ENCODE measurements around the gene EEF1AKMT2.

EEF1AKMT2 gene

GRCh38 chr10:124744102-124745050 is 47.3 kb downstream of the EEF1AKMT2 start, which contains the start of gene FAM53B:
TSS of gene FAM53B (minus strand) at chr10:124744378. CDS start at chr10:124706713, 37,665 bp downstream.
- H3K9ac ChIP-seq (ENCODE audit: low read depth, low read length) = peak within 1 kb of the TSS; percentile 81
- peaks cover 47% of the 10 kb centered on the region for H3K4me1 ChIP-seq (ENCODE audit: insufficient read depth, low read length)
- H3K27ac ChIP-seq (ENCODE audit: low read depth, low read length) = peak within 1 kb of the TSS; percentile 71; the same call in 1 of the 2 replicates
- H3K4me3 ChIP-seq (ENCODE audit: low read length) = peak within 1 kb of the TSS; percentile 68
- H3K36me3 ChIP-seq (ENCODE audit: insufficient read depth, low read length) = peaks cover 14% of the 10 kb centered on the region
- H3K27me3 ChIP-seq (ENCODE audit: insufficient read depth, low read length) = peaks cover 24% of the 10 kb centered on the region
- under 1% methylated on average over 100 of the region's 100 CpGs for WGBS
- no peaks in the 10 kb centered on the region for H3K9me3 ChIP-seq (ENCODE audit: insufficient read depth, low read depth, low read length)

GRCh38 chr10:124743191-124744101 is 48.2 kb downstream of the EEF1AKMT2 start:
- H3K4me3 ChIP-seq (ENCODE audit: low read length) = peak overlapping the region; percentile 68
- no peaks in the 10 kb centered on the region for H3K9me3 ChIP-seq (ENCODE audit: insufficient read depth, low read depth, low read length)
- H3K27me3 ChIP-seq (ENCODE audit: insufficient read depth, low read length) = peaks cover 24% of the 10 kb centered on the region
- H3K4me1 ChIP-seq (ENCODE audit: insufficient read depth, low read length) = peaks cover 54% of the 10 kb centered on the region
- H3K9ac ChIP-seq (ENCODE audit: low read depth, low read length) = peak overlapping the region; percentile 81
- WGBS = under 1% methylated on average over 101 of the region's 101 CpGs
- H3K27ac ChIP-seq (ENCODE audit: low read depth, low read length) = no peak overlapping the region; the same call in 1 of the 2 replicates
- peaks cover 8% of the 10 kb centered on the region for H3K36me3 ChIP-seq (ENCODE audit: insufficient read depth, low read length)

- no peaks in the 10 kb centered on the region for H3K9me3 ChIP-seq (ENCODE audit: insufficient read depth, low read depth, low read length)
- peak overlapping the region; percentile 81 for H3K9ac ChIP-seq (ENCODE audit: low read depth, low read length)
- H3K4me3 ChIP-seq (ENCODE audit: low read length) = peak overlapping the region; percentile 68
- no peak overlapping the region for H3K27ac ChIP-seq (ENCODE audit: low read depth, low read length)
- 3% methylated on average over 39 of the region's 42 CpGs for WGBS
- H3K4me1 ChIP-seq (ENCODE audit: insufficient read depth, low read length) = peaks cover 56% of the 10 kb centered on the region
- peaks cover under 1% of the 10 kb centered on the region; the same call in 1 of the 2 replicates for H3K36me3 ChIP-seq (ENCODE audit: insufficient read depth, low read length)
- H3K27me3 ChIP-seq (ENCODE audit: insufficient read depth, low read length) = peaks cover 24% of the 10 kb centered on the region
These were observed 49.1 kb downstream of the EEF1AKMT2 start for GRCh38 chr10:124742413-124743190.

- peak overlapping the region; percentile 68 for H3K4me3 ChIP-seq (ENCODE audit: low read length)
These were observed 49.7 kb downstream of the EEF1AKMT2 start for GRCh38 chr10:124741922-124742412.

GRCh38 chr10:124741281-124741921 is 50.3 kb downstream of the EEF1AKMT2 start:
- Histone ChIP-seq H3K9me3 (ENCODE audit: insufficient read depth, low read depth, low read length) (no peaks in the 10 kb centered on the region), H3K4me1 (ENCODE audit: insufficient read depth, low read length) (peaks cover 63% of the 10 kb centered on the region), H3K9ac (ENCODE audit: low read depth, low read length) (no peak overlapping the region), H3K4me3 (ENCODE audit: low read length) (no peak overlapping the region), H3K27ac (ENCODE audit: low read depth, low read length) (no peak overlapping the region), H3K27me3 (ENCODE audit: insufficient read depth, low read length) (peaks cover 24% of the 10 kb centered on the region), H3K36me3 (ENCODE audit: insufficient read depth, low read length) (no peaks in the 10 kb centered on the region)
- 28% methylated on average over 13 of the region's 13 CpGs for WGBS

More at GRCh38 chr10:124741922-124742412, 49.7 kb downstream of the EEF1AKMT2 start:
- Histone ChIP-seq H3K27ac (ENCODE audit: low read depth, low read length) (no peak overlapping the region), H3K9me3 (ENCODE audit: insufficient read depth, low read depth, low read length) (no peaks in the 10 kb centered on the region), H3K4me1 (ENCODE audit: insufficient read depth, low read length) (peaks cover 61% of the 10 kb centered on the region), H3K9ac (ENCODE audit: low read depth, low read length) (no peak overlapping the region), H3K27me3 (ENCODE audit: insufficient read depth, low read length) (peaks cover 24% of the 10 kb centered on the region), H3K36me3 (ENCODE audit: insufficient read depth, low read length) (no peaks in the 10 kb centered on the region)
- 51% methylated on average over 8 of the region's 9 CpGs for WGBS

- H3K27ac ChIP-seq (ENCODE audit: low read depth, low read length) = peak overlapping the region; percentile 42; the same call in 1 of the 2 replicates
These were observed 51.1 kb downstream of the EEF1AKMT2 start for GRCh38 chr10:124740369-124741280.

GRCh38 chr10:124739986-124740368 is 51.7 kb downstream of the EEF1AKMT2 start:
- Histone ChIP-seq H3K4me3 (ENCODE audit: low read length) (peak overlapping the region; percentile 24), H3K9ac (ENCODE audit: low read depth, low read length) (no peak overlapping the region), H3K36me3 (ENCODE audit: insufficient read depth, low read length) (no peaks in the 10 kb centered on the region), H3K27ac (ENCODE audit: low read depth, low read length) (peak overlapping the region; percentile 42; the same call in 1 of the 2 replicates), H3K27me3 (ENCODE audit: insufficient read depth, low read length) (peaks cover 24% of the 10 kb centered on the region), H3K4me1 (ENCODE audit: insufficient read depth, low read length) (peaks cover 53% of the 10 kb centered on the region), H3K9me3 (ENCODE audit: insufficient read depth, low read depth, low read length) (no peaks in the 10 kb centered on the region)
- 8% methylated on average over 7 of the region's 7 CpGs for WGBS

More at GRCh38 chr10:124740369-124741280, 51.1 kb downstream of the EEF1AKMT2 start:
- Histone ChIP-seq H3K36me3 (ENCODE audit: insufficient read depth, low read length) (no peaks in the 10 kb centered on the region), H3K27me3 (ENCODE audit: insufficient read depth, low read length) (peaks cover 24% of the 10 kb centered on the region), H3K9ac (ENCODE audit: low read depth, low read length) (no peak overlapping the region), H3K9me3 (ENCODE audit: insufficient read depth, low read depth, low read length) (no peaks in the 10 kb centered on the region), H3K4me1 (ENCODE audit: insufficient read depth, low read length) (peaks cover 59% of the 10 kb centered on the region), H3K4me3 (ENCODE audit: low read length) (peak overlapping the region; percentile 24)
- 20% methylated on average over 16 of the region's 18 CpGs for WGBS

- Histone ChIP-seq H3K4me1 (ENCODE audit: insufficient read depth, low read length) (peaks cover 49% of the 10 kb centered on the region), H3K36me3 (ENCODE audit: insufficient read depth, low read length) (no peaks in the 10 kb centered on the region), H3K9me3 (ENCODE audit: insufficient read depth, low read depth, low read length) (no peaks in the 10 kb centered on the region), H3K27ac (ENCODE audit: low read depth, low read length) (no peak overlapping the region), H3K9ac (ENCODE audit: low read depth, low read length) (no peak overlapping the region), H3K4me3 (ENCODE audit: low read length) (peak overlapping the region; percentile 3), H3K27me3 (ENCODE audit: insufficient read depth, low read length) (peaks cover 24% of the 10 kb centered on the region)
- 16% methylated on average over 13 of the region's 13 CpGs for WGBS
These were observed 52.4 kb downstream of the EEF1AKMT2 start for GRCh38 chr10:124739119-124739921.

GRCh38 chr10:124738441-124738840 is 53.2 kb downstream of the EEF1AKMT2 start:
- Histone ChIP-seq H3K4me3 (ENCODE audit: low read length) (no peak overlapping the region), H3K9ac (ENCODE audit: low read depth, low read length) (no peak overlapping the region), H3K27me3 (ENCODE audit: insufficient read depth, low read length) (peaks cover 24% of the 10 kb centered on the region), H3K4me1 (ENCODE audit: insufficient read depth, low read length) (peaks cover 49% of the 10 kb centered on the region), H3K27ac (ENCODE audit: low read depth, low read length) (no peak overlapping the region), H3K9me3 (ENCODE audit: insufficient read depth, low read depth, low read length) (no peaks in the 10 kb centered on the region), H3K36me3 (ENCODE audit: insufficient read depth, low read length) (no peaks in the 10 kb centered on the region)
- 89% methylated on average over 6 of the region's 6 CpGs for WGBS
